Measurements from ENCODE around the gene MPND.

MPND gene

DNA sequence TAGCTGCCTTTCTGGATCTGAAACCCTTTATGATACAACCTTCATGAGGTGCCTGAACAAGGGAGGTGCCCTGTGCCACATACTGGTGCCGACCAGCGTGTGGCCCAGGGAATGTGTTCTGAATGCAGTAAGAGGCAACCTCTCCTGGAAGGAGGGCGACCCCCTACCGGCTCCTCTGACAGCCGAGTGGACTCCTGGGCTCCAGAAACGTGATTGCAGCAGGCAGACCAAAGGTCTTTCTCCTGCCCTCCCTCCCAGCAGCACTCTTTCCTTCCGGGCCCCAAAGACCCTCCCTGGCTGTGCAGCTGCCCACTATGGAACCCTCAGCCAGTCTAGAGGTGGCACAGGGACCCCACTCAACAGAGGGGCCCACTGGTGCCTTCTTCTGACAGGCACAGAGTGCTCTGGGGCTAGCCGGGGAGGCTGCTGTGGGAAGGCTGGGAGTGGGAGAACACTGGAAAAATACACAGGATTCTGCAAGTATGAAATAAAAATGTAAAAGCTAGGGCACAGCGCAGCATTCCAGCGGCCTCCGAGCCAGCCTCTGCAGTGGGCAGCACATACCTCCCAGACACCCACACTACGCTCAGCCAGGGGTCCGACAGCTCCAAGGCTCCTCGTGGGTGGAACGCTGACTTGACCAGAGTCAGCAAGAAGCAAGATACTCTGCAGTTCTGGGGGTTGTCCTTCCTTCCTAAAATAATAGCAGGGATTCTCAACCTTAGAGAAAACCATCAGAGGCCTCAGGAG is 42.1 kb downstream of the MPND start:
- no peak for DNase-seq

DNA sequence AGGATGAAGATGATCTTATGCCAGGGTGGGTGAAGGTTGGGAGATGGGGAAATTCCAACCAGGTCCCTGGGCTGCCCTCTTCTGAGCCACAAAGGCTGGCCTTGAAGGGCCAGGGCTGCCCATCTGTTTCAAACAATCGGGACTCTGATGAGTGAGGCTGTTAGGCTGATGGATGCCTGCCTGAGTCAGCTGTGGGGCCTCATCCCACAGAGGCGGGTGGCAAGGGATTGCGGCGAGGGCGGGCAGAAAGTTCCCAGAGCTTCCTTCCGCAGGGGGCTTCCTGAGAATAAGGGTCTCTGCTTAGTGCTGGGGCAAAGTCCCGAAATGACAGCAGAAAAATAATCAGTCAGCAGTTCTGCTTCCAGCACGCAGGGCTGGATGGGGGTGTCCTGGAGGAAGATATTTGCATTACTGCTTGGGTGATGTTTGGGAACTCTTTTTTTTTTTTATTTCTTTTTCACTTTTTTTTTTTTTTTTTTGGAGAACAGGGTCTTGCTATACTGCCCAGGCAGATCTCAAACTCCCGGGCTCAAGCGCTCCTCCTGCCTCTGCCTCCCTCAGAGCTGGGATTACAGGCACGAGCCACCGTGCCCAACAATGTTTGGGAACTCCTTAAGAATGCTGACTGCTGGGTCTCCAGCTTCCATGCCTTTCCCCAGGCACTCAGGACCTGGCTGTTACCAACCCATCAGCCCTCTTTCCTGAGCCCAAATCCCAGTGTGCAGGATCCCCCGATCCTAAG is 42.9 kb downstream of the MPND start:
- no peak for DNase-seq

DNA sequence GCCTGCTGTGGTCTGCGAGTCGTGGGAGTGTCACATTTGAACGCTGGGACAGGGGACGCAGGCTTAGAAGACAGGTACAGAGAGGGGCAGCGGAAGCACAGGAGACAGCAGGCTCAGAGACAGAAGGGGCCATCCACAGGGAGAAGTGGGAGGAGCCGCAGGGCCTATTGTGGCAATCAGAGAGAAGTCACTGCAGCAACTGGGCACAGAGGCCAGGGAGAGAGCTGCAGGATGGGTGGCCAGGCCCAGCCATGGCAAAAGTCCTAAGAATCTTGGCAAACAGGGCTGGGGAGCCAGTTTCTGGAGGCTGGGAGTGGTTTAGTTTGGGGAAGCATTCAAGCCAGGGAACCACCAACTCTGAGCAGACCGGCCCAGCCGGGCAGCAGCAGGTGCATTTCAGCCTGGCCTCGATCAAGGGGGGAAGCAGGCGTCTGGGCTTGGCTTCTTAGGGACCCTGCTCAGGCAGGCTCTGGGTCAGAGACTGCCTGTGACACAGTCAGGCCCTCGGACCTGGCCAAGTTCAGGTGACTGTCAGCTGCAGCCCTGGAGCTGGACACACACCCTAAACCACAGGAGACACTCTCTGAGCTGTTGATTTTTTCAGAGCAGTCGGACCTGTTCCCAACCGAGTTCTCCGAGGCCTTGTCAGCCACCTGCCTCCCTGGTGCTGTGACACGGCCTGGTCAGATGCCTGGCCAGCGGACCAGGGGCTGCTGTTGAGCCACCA is 45.1 kb downstream of the MPND start:
- no peak for DNase-seq

DNA sequence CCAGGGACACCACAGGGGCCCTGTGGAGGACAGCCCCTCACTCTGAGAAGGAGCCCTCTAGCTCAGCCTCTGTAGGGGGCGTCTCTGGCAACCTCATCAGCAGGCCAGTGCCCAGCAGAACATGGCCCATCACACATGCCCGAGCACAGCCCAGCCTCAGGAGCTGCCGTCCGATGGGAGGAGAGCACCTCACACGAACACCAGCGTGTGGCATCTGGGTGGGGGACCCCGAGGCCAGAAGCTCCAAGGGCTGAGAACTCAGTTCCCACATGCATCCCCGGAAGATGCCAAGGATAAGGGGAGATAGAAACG is 45.7 kb downstream of the MPND start:
- no peak for DNase-seq

DNA sequence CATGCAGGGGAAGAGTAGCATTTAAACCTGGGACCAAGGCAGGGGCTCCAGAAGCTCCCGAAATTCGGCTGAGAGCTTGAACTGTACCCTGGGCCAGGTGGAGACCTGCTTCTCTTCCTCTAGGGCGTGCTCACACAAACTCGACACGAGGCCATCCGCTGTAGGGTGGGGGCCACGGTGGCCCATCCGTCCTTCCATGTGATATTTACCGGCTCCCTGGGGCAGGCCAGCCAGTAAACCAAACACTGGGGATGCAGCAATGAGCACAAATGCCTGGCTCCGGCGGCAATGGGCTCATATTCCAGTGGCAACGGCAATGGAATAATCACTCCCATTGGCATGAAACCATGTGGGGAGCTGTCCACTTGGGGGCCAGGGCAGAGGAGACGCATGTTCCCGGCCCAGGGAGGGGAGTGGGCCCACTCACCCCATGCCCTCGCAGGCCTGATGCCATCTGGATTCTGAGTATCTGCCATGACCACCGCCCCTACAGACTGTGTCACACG is 46.2 kb downstream of the MPND start:
- DNase-seq, result no peak

DNA sequence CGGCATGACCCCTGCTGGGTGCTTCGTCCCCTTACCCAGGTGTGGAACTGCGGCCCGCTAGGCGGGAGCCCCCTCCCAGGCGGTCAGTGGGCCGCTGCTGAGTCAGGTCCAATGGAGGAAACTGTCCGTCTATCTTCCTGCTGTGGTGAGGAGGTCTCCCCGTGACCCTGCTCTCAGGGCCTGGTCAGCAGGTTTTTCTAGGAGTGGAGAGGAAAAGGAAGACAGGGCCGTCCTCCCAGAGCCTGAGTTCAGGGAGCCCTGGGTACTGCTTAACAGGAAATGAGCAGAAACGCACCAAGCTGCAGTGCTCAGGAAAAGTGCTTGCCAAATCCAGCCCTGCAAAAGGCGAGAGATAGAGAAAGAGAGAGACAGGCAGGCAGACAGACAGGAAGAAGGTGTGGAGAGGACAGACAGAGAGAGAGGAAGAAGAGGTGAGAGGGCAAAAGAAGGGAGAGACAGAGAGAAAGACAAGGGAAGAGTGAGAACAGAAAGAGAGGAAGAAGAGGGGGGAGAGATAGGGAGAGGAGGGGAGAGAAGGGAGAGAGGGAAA is 46.7 kb downstream of the MPND start:
- no peak for DNase-seq

DNA sequence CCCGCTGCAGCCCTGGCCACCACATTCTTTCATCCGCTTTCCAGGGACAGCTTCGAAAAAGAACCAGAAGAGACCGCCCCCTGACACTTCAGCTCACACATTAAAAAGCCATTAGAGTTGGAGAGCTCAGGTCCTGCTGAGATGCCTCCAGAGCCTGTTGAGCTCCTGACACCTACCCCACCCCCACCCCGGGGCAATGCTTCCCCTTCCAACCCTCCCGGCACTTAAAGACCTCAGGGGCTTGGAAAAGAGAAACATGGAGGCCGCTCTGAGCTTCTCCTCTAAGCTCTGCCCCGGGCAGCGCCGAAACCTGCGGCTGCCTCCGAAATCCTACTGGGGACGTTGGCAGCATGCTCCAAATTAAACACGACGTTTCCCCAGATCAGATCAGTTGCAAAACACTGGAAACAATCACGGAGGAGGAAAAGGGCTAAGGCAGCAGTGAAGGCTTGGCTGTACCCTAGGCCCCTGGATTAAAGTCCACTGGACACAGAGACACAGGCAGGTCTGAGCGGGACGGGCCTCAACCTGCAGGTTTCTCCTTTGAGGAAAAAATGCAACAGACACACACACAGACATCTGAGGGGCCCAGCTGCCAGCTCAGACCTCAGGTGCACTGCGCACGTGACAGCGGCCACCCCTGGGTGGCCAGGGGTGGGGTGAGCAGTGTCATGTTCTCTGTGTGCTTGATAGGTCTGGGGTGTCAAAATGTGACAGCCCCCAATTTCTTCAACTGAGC is 47.4 kb downstream of the MPND start:
- no peak for DNase-seq

DNA sequence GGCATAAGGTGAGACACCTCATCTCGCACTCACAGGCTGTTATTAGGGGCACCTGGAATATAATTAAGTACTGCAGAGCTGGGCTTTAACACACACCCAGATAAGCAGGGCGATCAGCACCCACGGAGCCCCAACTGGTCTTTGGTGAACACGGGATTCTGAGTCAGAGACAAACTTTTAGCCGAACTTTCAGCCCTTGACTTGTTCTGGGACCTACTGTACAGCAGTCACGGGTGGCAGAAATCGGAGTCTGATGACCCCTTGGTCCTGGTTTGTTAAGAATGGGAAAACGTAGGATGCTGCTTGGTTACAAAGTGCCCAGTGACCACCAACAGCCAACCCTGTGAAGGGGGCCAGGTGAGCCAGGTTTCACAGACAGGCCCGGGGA is 47.9 kb downstream of the MPND start:
- no peak for DNase-seq

DNA sequence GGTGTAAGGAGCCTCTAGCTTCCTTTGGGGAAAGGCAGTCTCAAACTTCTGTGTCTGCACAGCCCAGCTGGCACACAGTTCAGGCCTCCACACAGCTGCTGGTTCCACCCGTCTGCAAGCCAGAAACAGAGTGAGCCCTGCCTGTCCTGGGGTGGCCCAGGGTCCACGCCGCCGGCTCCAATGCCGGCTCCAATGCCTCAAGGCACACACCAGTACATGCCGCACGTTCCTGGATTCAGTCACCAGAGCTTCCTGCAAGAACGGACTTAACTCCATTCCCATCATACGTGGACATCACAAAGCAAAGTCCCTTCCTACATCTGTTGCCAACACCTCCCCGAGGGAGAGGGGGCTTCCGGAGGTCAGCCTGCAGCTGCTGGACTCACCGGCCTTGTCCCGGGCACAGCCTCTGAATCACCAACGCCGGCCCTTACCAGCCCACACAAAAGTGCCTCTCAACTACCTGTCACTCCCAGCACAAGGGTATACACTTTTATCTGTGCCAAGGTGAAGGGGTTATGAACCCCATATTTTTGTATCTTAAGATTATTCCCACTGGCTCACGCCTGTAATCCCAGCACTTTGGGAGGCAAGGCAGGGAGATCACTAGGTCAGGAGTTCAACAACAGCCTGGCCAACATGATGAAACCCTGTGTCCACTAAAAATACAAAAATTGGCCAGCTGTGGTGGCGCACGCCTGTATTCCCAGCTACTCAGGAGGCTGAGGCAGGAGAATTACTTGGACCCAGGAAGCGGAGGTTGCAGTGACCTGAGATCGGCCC is 48.5 kb downstream of the MPND start:
- no peak for DNase-seq

DNA sequence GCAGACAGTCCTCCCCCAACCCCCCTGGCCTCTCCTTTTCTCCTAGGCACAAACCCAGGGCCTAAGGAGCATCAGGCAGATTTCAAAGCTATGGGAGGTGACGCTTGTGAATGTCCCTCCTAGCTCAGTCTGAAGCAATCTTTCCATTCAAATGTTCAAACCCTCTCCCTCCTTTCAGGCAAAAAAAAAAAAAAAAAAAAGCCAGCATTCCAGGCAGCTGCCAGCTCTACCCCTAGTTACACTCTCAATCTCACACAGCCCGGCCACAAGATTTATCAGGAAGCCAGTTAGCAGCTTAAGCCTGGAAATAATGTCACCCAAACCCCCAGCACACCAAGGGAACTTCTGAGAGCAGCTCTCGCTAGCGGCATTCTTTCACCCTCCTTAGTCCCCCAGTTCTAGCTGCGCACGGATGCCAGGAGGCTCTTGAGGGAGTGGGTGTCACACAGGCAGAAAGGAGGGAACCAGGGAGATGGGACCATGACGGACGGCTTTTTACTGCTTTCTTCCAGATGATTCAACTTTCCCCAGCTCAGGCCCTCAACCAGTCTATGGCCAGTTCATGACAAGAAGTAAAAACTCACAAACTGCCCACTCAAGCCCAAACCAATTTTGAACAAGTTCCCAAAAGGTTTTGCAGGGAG is 50.7 kb downstream of the MPND start:
- DNase-seq, result no peak

DNA sequence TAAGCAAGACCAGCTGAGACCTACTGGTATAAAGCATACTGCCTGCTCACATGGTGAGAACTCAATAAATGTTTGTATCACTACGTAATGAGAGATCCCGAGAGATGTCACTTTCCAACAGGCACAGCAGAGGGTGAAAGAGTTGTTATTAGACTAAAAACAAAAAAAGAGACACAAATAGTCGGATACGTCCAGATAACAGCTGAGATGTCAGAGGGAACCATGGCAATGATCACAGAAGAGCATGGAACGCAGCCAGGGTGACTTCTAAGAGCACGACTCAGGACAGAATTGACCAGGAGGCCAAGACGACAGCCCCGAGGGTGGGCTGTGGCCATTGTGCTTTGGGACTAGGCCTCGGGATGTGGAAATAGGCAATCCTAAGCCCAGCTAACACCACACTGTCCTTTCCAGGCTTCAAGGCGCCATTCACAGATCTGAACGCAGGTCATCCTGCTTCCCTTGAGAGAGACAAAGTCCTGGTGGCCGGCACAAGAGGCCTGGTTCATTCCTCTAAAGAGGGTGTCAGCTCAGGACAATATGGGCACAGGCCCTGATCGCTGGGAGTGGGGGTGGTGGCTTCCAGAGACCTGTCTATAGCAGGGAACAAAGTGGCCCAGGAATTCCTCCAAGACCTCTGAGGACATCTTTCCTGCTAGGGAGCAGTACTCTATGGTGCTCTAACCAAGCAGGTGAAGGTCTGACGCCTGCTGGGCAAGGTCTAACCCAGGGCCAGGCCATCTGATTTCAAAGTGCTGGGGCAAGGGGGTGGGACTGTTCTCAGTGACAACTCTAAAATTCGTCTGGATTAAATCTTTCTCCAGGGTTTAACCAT is 53.8 kb downstream of the MPND start:
- no peak for DNase-seq

DNA sequence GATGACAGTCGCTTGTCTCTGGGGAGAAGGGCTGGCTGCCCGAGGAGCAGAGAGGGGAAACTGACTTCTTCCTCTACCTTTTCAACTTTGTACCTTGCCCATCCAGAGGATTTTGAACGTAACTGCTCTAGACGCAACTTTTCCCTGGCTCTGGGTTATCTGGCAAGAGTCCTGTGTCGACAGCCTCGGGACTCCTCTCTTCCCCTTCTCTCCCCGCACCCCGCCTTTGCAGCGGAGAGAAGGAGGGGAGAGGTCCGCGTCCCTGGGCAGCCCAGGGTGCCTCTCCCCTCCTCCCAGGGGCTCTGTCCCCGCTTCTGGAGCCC is 56.4 kb downstream of the MPND start:
- no peak for DNase-seq

DNA sequence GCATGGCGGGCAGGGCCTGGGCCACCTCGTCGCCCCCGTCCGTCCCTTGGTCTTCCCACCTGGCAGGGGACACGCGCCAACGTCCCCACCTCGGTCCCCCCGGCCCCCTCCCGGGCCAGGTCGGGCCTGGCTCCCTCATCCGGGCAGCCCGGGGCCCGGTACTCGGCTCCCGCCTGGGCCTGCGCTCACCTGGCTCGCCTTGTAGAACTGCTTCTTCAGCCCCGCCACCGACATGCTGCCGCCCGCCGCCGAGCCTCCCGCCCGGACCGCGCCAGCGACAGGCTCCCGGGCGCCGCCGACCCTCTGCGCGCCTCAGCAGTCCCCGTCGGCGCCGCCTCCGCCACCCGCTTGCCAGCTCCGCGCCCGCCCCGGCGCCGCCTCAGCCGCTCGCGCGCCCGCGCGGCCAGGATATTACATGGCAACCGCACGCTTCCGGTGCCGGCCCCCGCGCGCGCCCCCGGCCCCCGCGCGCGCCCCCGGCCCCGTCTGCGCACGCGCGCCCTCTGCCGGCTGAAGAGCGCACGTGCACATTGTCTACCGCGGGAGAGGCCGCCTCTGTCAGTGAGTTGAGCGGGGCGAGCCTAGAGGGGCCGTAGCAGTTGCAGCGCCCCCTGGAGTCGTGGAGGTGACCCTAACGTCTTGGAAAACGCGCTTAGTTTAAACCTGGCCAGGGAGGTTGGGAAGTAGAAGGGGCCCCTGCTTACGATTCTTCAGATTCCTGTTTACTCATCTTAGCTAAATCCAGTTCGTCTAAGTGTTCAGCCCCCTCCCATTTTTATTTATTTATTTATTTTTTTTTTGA is 57.0 kb downstream of the MPND start, which contains the start of gene SH3GL1:
Gene SH3GL1, minus strand, starts transcription at position 413 of the 802 bp plus-strand sequence. Its CDS starts 179 bp downstream, at position 234.
- DNase-seq, result peak; percentile 65

DNA sequence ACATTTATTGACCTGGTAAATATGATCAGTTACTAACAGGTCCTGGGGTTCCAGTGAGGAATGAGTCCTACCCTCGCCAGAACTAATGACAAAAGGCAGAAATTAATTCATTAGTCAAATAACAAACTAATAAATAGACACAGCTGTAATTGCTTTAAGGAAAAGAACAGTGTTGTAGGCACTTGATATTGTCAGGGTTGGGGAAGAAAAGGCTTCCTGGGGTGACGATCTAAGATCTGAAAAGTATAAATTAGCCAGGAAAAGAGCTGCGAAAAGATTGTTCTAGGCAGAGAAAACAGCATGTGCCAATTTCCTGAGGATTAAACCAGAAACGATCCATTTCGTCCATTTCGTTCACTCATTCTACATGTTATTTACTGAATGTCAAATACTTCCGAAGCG is 58.4 kb downstream of the MPND start:
- DNase-seq, result no peak

DNA sequence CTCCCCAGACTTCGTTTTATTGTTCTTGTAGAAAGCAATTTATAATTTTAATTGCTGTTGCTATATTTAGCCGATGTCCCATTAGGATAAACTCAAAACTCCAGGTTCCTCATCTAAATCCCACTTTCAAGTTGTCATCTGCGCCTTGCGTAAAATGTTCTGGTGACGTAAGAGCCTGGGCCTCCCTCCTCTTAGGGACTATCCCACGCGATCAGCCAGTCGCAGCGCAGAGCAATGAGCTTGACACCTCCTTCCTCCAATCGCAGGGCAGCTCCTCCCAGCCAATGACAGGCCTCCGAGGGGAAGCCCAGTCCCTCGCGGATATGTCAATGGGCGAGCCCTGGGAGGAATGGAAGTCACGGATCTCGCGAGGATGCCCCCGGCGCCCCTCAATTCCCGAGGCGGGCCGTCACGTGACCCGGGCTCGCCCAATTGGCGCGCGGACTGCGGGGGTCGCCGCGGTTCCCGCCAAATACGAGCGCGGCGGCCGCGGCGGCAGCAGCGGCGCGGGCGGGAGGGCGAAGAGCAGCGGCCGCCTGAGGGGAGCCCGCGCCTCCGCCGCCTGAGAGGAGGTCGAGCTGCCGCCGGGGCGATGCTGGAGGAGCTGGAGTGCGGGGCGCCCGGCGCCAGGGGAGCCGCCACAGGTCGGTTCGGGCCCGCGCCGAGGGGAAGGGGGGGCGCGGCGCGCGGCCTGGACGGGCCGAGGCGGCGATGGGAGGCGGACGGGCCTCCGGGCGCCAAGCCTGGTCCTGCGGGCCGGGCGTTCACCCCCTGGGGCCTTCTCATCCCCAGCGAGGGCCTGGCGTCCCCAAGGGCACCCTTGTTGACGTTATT is 59.0 kb downstream of the MPND start, which contains the start of gene CHAF1A:
Gene CHAF1A, plus strand, starts transcription at position 470 of the 834 bp plus-strand sequence. Its CDS starts 123 bp downstream, at position 593.
- peak; percentile 95 for DNase-seq

DNA sequence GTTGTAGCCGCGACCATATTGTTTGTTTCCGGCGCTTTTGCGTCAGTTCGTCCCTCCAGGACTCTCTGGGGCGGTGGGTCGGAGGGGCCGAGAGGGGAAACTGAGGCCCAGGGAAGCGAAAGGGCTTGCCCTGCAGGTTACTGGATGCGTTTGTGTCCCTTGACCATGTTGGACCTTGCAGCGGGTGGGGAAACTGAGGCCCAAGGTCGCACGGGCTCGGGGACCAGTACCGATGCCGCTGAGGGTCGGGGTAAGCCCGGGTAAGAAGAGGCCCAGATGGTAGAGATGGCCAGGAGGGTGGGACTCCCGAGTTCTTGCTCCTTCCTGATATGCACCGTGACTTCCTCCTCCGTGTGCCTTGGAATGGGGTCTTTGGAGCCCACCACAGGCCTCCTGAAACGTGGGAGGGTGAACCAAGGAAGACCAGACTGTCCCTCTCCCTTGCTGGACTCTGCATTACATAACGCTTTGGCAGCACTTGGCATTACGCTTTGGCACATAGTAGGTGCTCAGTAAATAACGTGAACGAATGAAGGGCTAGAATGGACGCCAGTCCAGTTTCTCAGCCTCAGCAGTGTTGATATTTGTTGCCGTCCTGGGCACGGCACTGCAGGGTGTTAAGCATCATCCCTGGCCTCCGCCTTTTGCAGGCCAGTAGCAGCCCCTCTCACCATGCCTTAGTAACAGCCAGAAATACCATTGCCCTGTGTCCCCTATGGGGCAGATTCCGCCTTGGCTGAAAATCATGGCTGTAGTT is 59.8 kb downstream of the MPND start:
- no peak for DNase-seq

DNA sequence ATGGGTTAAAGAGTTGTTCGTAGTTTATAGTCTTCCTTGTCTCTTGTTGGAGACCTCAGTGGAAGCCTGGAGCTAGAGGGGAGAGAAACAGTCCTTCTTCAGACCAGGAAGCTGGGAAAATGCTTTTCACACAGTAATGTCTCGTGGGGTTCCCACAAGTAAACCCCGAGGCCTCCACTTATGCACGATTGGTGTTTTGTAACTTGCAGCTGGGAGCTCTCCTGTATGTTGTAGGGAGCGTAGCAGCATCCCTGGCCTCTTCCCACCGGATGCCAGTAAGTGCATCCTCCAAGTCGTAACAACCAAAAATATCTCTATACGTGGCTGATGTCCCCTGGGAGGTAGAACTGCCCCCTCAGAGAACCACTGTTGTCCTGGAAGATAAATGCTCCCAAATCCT is 62.6 kb downstream of the MPND start:
- no peak for DNase-seq

DNA sequence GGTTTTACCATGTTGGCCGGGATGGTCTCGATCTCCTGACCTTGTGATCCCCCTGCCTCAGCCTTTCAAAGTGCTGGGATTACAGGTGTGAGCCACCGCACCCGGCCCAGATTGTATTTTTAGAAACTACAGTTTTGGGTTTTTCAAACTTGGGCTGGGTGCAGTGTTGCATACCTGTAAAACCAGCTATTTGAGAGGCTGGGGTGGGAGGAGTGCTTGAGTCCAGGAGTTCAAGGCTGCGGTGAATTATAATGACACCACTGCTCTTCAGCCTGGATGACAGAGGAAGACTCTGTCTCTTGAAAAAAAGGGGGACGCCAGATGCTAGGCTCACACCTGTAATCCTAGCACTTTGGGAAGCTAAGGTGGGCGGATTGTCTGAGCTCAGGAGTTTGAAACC is 63.3 kb downstream of the MPND start:
- DNase-seq, result no peak
